Measurements from ENCODE around the gene CAB39L.

DNA sequence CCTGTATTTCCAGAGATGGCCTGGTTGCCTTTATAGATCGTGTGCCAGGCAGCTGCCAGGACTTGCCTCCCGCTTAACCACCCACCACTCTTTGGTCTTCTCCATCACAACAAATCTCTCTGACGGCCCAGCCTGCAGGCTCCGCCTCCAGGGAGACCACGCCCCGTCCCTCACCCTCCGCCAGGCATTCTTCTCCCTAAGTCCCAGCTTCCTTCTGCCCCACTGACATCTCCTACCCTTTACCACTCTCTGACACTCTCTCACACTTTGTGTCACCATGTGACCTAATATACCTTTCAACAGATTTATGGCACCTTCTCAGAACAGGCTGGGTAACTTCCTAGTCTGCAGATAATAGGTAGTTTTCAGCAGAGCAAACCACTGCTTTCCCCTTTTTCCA lies 95.1 kb downstream of the CAB39L start:
- TF ChIP-seq, protein P1, sequence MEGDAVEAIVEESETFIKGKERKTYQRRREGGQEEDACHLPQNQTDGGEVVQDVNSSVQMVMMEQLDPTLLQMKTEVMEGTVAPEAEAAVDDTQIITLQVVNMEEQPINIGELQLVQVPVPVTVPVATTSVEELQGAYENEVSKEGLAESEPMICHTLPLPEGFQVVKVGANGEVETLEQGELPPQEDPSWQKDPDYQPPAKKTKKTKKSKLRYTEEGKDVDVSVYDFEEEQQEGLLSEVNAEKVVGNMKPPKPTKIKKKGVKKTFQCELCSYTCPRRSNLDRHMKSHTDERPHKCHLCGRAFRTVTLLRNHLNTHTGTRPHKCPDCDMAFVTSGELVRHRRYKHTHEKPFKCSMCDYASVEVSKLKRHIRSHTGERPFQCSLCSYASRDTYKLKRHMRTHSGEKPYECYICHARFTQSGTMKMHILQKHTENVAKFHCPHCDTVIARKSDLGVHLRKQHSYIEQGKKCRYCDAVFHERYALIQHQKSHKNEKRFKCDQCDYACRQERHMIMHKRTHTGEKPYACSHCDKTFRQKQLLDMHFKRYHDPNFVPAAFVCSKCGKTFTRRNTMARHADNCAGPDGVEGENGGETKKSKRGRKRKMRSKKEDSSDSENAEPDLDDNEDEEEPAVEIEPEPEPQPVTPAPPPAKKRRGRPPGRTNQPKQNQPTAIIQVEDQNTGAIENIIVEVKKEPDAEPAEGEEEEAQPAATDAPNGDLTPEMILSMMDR (IDR thresholded peaks at IDR 0.05 in 4 of 5, conservative IDR thresholded peaks at IDR 0.05 in 1 of 5): no peak
- TF ChIP-seq POLR2A (IDR thresholded peaks at IDR 0.05): no peak
